ENCODE measurements around the gene BCAN.

GRCh38 chr1:156676820-156677615 lies 35.1 kb downstream of the BCAN start, which contains the start of gene NES:
- TF ChIP-seq TCF12 (IDR thresholded peaks at IDR 0.05; ENCODE audit: low read depth, low read length) = no peak
- no peak; a peak in 1 of 4 replicates for TF ChIP-seq CTCF (IDR thresholded peaks at IDR 0.05; ENCODE audit: control extremely low read depth in 1 of 3, insufficient read depth in 1 of 3, low read depth in 1 of 3, low read length in 3 of 3)

Data from H1 (cell line).